ENCODE data around the gene UGT1A7.

The UGT1A7 gene

DNA sequence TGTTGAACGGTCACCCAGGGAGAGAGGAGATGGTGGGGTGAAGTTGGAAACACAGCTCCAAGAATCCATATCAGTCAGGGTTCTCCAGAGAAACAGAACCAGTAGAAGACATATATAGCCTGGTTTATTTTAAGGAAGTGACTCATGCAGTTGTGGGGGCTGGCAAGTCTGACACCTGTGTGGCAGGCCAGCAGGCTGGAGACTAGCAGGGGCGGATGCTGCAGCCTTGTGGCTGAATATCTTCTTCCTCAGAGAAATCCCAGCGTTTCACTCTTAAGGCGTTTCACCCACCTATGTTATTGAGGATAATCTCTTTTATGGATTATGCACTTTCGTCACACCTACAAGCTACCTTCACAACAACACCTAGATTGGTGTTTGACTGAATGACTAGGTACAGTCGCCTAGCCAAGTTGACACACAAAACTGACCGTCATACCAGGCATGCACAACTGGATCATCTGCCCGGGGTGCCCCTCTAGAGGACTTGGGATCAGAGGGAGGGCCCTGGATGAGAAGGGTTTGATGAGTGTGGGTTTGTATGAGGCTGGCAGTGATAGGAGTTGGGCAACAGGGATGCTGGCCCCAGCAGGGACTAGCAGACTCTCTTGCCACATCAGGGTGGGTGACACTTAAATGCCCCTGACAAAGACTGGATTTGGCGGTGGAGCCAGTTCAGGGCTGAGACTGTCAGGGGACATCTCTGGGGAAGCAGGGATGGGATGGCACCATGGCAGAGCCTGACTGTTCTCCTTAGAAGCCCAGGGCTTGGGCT lies 119.8 kb downstream of the UGT1A7 start:
- no peak for FAIRE-seq

DNA sequence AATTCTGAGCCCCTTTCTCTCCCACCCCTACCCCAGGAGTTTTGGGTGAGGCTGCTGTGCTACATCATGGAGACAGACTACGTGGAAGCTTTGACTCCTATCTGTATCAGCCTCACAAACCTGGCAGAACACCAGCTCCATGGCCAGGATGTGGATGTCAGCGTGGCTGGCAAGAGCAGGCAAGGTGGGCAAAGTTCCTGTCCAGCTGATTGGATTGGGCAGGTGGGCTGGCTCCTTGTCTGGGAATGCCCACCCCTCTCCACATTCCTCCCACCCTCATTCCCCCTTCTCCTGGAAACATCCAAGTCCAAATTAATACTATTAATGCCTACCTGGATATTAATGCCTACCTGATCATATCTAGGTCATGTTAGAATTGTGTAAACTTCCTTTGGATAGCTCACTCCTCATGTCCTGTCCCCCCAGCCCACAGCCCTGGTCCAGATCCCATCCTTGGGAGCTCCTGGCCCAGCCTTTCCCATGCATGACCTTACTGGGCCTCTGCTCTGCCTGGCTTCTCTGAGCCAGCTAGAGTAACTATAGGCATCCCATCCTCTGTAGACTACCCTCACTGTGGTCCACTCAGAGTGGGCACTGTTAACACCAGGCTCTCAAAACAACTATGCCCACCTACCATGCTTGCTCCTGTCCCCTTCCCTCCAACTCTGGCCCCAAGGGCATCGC lies 120.6 kb downstream of the UGT1A7 start:
- FAIRE-seq, result no peak

DNA sequence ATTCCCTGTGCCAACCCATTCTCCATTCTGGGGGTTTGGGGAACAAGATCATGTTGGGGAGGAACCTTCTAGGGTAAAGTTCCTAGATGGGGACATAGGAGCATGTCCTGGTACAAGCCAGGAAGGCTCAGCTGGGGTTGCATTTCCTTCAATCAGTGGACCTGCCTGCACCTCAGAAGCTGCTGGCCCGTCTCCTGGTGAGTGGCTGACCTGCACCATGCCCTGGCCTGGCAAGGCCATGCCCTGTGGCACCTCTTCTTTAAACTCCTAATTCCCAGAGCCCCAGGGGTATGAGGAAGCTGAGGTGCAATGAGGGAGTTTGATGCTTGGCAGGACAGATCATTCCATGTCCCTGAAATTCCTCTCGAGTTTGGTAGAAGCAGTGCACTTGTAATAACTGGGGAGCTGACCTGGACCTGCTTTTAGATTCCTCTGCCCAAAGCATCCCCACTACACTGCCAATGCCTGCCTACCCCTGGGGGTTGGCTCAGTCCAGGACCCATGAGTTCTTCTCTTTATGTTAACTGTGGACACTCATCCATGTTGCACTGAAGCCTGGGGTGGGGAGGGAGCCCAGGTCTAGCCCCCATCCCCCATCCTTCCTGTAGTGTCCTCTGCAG lies 121.7 kb downstream of the UGT1A7 start:
- no peak for FAIRE-seq

DNA sequence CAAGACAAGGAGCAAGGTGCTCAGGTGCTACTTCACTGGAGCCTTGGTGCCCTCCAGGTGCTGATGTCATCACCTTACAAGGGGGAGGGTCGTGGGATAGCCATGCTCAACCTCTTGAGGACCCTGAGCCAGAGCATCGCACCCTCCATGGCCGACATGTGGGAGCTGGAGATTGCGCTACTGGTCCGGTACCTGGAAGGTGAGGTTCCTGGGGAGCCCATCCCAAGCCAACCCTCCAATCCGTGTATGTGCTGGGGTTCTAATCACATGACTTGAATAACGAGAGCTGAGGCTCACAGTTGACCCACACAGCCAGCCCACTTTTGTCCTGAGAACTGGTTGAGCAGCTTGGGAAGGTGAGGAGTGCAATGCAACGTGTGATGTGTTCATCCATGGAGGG lies 122.3 kb downstream of the UGT1A7 start:
- no peak for FAIRE-seq

DNA sequence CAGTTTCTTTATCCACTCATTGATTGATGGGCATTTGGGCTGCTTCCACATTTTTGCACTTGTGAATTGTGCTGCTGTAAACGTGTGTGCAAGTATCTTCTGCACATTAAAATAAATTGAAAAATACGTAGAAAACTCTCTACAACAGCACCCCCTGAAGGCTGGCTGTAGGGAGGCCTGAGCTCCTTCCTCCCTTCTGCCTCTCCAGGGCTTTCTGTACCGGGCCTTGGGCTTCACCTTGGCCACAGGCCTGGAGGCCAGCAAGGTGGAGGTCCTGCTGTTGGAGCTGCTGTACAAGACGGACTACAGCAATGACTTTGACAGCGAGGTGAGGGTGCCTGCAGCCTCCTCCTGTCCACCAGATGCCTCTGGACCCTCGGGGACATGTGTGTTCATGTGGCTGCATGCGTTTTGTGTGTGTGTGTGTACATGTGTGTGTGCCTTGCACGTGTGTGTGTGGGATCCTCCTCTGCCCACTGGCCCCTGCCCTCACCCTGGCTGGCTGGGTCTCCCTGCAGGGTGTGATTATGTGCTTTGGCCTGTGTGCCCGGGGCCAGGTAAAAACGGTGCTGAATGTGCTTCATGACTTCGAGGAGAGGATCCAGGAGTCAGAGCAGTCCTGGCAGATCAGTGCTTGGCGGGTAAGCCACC lies 125.6 kb downstream of the UGT1A7 start:
- no peak for FAIRE-seq

DNA sequence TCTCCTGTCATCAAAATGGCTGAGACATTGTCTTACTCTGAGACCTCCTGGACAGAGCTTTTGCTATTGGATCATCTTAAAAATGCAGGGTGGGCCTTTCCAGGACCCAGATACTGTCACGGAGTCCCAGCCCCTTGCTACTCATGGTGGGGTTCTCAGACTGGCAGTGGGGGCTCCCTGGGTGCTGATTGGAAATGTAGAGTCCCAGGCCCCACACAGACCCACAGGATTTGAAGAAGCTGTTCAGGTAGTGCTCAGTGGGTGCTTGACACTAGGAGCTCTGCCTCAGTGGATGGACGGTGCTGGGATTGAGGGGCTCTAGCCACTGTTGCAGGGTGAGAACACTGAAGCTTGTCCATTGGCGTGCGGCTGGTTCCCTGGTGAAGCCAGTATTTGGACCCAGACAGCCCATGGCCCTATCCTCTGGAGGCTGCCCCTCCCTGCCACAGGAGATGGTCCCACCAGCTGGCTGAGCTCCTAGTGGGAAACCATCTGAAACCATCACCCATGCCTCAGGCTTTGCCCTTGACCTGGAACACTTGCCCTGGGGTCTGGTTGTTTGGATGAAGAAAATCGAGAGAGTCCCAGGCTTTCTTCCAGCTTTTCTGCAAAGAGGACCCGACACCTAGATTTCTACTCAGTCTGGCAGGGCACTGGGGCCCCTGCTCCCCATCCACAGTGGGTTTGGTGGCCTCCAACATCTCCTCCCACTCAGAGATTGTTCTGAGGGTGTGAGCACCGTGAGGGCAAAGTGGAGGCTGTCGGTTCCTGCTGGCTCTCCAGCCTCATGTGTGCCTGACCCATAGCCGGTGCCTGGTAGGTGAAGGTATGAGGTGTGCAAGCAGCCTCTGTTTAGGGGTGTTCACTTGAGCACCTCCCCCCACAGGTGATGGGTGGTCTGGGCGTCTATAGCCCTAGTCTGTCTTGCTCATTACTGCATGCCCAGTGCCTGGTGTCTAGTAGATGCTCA lies 126.5 kb downstream of the UGT1A7 start:
- no peak for FAIRE-seq

DNA sequence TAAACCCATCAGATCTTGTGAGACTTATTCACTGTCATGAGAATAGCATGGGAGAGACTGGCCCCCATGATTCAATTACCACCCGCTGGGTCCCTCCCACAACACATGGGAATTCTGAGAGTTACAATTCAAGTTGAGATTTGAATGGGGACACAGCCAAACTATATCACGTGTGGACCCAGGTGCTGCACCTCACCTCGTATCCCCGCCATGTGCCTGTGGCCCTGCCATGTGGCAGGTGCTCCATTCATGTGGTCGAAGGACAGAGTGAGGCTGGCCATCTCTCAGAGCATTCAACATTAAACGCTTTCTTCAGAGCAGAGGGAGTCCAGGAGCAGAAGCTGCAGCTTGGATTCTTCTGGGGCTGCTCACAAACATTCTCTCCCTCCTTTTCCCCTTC lies 128.7 kb downstream of the UGT1A7 start:
- FAIRE-seq, result no peak

DNA sequence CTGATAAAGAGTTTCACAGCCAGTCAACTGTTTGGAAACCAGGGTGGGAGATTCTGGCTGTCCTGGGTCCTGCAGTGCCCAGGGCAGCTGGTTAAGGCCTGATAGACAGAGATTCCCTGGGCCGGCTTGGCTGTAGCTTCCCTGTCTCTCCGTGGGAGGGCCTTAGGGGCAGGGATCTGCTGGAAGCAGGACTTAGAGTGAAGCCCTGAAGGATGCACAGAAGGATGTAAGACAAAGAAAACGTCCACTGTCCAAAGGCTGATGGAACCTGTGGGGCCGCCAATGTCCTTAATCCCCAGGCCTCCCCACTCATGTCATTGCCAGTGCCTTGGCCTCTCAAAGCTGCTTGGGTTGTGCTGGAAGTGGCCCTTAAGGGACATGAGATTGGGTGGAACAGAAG lies 129.4 kb downstream of the UGT1A7 start:
- FAIRE-seq, result no peak

DNA sequence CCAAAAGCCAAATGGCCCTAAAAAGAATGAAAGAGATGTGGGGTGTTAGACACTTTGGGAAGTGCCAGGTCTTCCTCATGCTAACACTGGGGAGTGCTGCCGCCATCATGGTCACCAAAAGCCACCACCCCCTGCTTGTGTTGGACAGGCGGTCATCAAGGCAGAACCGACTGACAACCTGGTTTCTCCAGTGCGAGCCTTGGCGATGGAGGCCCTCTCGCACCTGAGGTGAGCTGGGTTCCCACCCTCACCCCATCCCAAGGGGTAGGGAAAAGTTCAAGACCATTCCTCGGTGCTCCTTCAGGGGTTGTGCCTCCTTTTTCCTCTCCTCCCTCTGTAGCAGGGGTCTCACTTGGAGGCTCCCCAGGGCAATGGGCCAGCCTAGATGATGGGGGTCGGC lies 130.0 kb downstream of the UGT1A7 start:
- FAIRE-seq, result no peak

DNA sequence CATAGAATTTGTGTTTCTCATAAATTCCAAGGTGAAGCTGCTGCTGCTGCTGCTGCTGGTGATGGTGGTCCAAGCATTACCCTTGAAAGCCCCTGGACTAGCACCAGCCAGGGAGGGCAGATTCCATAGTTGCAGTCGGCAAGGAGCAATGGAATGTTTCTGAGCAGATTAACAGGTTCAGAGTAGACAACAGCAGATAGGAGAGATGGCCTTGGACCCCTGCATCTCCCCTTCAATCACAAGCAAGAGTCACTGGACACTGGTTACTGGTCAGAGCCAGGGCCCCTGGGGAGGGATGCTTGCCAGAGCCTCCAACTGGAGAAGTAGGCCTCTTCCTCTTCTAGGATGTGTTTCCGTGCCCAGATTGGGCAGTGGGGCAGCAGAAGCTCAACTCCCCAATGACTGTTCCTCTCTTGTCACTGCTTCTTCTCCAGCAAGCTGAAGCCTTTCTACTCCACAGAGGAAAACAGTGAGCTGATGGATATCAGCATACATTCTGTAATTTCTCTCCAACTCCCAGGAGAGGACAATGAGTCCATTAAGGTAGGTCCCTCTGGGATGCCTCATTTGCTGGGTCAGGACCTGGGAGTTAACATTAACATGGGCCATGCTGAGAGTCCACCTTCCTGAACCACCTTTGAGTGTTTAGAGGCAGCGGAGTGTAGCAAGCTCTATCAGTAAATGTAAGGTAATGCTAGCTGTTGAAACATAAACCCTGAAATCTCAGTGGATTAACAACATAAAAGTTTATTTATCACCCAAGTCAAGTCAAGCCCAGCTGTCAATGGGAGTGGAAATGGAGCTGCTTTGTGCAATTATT lies 131.7 kb downstream of the UGT1A7 start:
- no peak for FAIRE-seq

DNA sequence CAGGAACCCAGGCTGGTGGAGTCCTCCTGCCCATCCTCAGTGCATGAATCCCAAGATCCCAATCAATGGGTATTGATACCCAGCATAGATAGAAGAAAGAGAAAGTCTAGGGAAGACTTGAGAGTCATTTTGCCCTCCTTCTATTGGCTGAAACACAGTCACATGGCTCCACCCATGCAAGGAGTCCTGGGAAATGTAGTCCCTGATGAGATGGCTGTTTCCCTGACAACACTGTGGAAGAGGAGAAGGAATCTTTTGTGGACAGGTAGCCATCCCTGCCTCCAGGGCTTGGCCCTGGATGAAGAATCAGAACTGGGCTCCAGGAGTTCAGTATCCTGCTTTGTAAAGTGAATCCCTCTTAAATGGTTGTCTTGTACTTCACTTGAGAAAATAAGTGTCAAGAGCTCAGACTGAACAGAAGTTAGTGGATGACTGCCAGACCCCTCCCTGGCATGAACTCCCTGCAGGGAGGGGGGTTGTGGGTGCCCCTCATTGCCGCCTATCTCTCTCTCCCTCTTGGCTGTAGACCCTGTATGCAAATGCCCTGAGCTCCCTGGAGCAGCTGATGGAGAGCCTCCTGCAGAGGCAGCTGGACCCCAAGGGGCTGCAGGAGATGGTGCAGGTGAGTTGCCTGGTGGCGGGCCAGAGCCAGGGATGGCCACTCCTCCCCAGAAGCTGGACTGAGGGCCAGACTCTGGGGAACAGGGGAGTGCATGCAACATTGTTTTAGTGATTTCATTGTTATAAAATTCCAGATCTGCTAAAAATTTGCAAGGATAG lies 132.5 kb downstream of the UGT1A7 start:
- no peak for FAIRE-seq

DNA sequence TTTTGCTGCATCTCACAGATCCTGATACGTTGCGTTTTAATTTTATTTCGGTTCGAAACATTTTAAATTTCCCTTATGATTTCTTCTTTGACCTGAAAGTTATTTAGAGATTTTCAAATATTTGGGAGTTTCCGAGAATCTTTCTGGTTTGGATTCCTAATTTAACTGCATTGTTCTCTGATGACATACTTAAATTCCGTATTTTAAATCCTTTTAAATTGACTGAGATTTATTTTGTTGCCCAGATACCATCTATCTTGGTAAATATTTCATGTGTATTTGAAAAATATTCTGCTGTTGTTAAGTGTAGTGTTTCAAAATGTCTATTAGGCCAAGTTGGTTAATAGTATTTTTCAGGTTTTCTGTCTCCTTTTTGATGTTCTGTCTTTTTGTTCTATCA lies 134.2 kb downstream of the UGT1A7 start:
- no peak for FAIRE-seq

DNA sequence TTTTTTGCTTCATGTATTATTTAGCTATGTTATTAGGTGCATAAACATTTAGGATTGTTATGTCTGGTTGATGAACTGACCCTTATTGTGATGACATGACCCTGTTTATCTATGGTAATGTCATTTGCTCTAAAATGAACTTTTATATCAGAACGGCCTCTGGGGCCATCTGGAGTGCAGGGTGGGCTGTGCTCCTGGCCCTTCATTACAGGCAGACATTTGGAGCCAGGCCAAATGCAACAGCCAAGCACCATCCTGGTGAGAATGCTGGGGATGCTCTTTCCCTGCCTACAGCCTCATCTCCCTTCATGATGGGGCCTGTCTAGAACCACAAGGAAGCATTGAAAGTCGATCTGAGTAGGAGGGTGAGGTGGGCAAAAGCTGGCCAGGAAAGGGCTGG lies 134.6 kb downstream of the UGT1A7 start:
- FAIRE-seq, result no peak

DNA sequence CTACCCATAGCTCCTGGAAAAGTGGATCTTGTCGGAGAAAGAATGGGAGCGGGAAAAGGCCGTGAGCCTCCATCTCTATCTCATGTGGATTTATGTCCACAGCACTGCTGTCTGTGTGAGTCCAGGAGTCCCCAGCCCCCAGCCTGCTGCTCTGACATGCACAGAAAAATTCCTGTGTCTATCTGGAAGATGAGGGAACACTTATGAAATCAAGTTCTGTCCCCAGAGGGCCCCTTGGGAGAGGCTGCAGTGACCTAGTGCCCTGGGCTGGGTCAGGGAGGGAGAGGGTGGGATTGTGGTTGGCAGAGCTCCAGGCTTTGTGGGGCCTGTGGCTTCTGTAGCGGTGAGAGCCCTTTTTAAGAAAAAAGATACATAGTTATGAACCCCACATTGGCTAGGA lies 135.1 kb downstream of the UGT1A7 start:
- no peak for FAIRE-seq

DNA sequence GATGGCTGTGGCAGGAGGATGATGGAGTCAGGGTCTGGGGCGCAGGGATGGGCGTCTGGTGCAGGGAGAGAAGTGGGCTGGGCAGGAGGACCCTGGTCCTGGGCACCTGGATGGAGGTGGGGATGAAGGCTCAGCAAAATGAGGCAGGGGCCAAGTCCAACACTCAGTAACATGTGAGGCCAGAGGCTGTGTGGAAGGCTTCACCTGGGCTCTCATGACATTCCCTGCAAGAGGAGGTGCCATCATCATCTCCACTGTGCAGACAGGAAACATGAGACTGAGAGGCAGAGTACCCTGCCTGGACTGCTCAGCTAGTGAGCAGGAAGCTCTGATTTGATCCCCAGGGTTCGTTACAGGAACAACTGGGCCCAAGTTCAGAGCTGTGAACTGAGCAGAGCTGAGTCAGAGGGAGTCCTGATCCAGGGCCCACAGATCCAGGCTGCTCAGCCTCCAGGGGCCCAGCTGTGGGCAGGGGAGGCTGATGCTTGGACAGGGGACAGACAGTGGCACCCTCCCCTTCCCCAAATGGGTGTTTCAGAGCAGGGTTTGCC lies 135.7 kb downstream of the UGT1A7 start:
- no peak for FAIRE-seq

DNA sequence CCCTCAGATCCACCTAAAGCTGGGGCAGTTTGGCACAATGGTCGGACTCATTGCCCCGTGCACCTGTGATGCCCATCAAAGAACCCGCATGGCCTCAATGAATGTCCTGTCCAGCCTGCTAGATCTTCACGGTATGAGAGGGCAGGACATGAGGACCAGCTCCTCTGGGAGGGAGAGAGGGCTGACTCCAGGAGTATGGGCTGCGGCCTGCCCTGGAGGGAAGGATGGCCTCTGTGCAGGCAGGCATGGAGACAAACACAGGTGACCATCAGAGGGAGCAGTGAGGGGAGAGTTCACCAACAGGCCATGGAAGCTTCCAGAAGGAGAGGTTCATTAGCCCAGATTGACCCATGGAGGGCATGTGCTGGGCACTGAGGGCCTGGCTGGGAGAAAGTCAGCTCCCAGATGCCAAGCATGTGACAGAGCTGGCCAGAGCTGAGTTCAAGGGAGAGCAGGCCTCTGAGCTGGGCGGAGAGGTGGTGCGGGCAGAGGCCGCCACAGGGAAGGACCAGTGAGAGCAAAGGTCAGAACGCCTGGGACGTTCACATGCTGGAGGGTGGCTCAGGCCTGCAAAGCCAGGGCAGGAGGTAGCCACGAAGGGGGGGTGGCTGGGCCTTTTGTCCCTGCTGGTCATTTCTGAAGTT lies 136.4 kb downstream of the UGT1A7 start:
- FAIRE-seq, result no peak

DNA sequence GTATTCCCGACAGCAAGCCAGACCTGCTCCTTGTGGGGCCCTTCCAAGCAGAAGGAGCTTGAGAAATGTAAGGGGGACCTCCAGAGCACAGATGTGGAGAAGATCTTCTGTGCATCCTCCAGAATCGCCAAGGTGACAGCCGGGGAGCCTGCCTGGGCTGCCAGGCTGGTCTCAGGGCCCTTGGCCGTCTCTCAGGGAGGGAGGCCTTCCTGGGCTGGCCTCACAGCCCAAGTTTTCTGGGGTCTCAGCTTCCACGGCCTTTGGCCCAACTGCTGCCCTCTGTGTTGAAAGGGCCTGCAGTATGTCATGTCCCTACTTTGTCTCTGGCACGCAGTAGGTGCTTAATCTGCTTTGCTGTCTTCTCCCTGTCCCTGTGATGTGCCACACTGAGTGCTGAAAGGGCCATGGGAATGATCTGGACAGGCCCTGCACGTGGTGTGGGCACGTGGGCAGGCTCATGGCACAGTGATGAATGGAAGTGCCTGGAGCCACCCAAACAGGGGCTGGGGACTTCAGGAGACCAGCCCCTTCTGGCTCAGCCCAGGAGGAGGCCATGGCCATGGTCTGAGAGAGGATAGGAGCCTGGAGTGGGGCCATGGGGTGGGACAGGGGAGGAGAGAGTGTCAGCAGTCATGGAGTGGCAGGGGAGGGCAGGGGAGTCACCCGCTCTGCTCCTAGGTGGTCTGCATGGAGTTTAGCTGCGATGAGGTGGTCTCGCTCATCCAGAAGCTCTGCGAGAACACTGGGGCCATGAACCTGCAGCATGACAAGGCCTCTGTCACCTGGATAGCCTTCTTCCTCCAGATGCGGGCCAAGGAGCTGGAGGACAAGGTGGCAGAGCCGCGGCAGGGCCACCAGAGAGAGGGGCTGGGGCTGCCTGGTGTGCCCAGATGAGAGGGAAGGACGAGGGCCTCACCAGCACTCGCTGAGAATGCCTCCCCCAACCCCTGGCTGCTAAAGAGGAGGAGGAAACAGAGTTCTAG lies 137.2 kb downstream of the UGT1A7 start:
- no peak for FAIRE-seq
